HEK293 (cell line): ENCODE results near the gene RGR.

Source experiments
- KLF9 ChIP-seq: fragments of 450-650 bp; formaldehyde crosslinking; IDR thresholded peaks from 2 replicates; pipeline ENCODE4 v1.5.1; 2016; ENCODE audit warnings: missing biosample characterization, missing genetic modification characterization, low read depth
- SP3 ChIP-seq: fragments of 450-650 bp; formaldehyde crosslinking; IDR thresholded peaks from 2 replicates; pipeline ENCODE4 v1.5.1; 2016; ENCODE audit warnings: missing biosample characterization, missing genetic modification characterization
- ZNF114 ChIP-seq: fragments of 450-650 bp; formaldehyde crosslinking; IDR thresholded peaks from 2 replicates; pipeline ENCODE4 v1.5.0; 2017; ENCODE audit warnings: missing biosample characterization, missing genetic modification characterization
- ZNF416 ChIP-seq: fragments of 450-650 bp; formaldehyde crosslinking; IDR thresholded peaks from 2 replicates; pipeline ENCODE4 v1.5.1; 2016; ENCODE audit warnings: missing biosample characterization, missing genetic modification characterization
- ZNF433 ChIP-seq: fragments of 450-650 bp; formaldehyde crosslinking; IDR thresholded peaks from 2 replicates; pipeline ENCODE4 v1.5.1; 2016; ENCODE audit warnings: missing biosample characterization, missing genetic modification characterization, low read depth
- TF ChIP-seq, protein P1 (sequence below): fragments of 450-650 bp; formaldehyde crosslinking; IDR thresholded peaks from 2 replicates; pipeline ENCODE4 v1.5.1; 2016; ENCODE audit warnings: missing biosample characterization, missing genetic modification characterization
- TF ChIP-seq, protein P2 (sequence below): fragments of 450-650 bp; formaldehyde crosslinking; IDR thresholded peaks from 2 replicates; pipeline ENCODE4 v1.5.0; 2017; ENCODE audit warnings: missing biosample characterization, missing genetic modification characterization, borderline replicate concordance
- TF ChIP-seq, protein P3 (sequence below): fragments of 450-650 bp; formaldehyde crosslinking; IDR thresholded peaks from 2 replicates; pipeline ENCODE4 v1.5.1; 2016; ENCODE audit warnings: missing biosample characterization, missing genetic modification characterization
- TF ChIP-seq, protein P4 (sequence below): fragments of 450-650 bp; formaldehyde crosslinking; IDR thresholded peaks from 2 replicates; pipeline ENCODE4 v1.5.1; 2016; ENCODE audit warnings: missing biosample characterization, missing genetic modification characterization, borderline replicate concordance

DNA sequence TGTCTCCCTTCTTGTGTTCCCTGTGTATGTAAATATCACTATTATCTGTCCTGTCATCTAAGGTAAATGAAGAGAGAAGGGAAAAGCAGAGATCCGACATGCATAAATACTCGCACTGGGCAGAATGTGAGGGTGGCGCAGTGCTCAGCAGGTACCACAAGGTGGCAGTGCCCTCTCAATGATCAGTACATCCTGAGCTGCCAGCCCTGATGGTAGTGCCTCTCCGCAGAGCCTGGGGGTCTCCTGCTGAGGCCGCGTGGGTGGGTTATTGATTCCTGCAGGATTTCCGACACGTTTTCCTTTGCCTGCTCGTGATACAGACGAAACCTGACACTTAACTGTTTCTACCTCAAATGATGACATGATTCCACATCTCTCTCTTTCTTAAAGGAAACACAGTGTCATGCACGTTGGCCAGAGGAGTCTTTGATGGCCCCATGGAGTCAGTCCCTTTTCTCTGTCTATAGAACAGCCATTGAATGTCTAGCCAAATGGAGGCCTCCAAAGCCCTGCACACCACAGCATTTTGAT lies 19.8 kb downstream of the RGR start:
- no peak for TF ChIP-seq ZNF416 (tag by site-specific recombination)
- no peak for TF ChIP-seq ZNF114 (tag by site-specific recombination)
- TF ChIP-seq SP3, result no peak
- no peak for TF ChIP-seq ZNF433 (tag by site-specific recombination)
- TF ChIP-seq, protein P1, sequence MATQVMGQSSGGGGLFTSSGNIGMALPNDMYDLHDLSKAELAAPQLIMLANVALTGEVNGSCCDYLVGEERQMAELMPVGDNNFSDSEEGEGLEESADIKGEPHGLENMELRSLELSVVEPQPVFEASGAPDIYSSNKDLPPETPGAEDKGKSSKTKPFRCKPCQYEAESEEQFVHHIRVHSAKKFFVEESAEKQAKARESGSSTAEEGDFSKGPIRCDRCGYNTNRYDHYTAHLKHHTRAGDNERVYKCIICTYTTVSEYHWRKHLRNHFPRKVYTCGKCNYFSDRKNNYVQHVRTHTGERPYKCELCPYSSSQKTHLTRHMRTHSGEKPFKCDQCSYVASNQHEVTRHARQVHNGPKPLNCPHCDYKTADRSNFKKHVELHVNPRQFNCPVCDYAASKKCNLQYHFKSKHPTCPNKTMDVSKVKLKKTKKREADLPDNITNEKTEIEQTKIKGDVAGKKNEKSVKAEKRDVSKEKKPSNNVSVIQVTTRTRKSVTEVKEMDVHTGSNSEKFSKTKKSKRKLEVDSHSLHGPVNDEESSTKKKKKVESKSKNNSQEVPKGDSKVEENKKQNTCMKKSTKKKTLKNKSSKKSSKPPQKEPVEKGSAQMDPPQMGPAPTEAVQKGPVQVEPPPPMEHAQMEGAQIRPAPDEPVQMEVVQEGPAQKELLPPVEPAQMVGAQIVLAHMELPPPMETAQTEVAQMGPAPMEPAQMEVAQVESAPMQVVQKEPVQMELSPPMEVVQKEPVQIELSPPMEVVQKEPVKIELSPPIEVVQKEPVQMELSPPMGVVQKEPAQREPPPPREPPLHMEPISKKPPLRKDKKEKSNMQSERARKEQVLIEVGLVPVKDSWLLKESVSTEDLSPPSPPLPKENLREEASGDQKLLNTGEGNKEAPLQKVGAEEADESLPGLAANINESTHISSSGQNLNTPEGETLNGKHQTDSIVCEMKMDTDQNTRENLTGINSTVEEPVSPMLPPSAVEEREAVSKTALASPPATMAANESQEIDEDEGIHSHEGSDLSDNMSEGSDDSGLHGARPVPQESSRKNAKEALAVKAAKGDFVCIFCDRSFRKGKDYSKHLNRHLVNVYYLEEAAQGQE (tag by site-specific recombination), result no peak
- no peak for TF ChIP-seq KLF9
- TF ChIP-seq, protein P2, sequence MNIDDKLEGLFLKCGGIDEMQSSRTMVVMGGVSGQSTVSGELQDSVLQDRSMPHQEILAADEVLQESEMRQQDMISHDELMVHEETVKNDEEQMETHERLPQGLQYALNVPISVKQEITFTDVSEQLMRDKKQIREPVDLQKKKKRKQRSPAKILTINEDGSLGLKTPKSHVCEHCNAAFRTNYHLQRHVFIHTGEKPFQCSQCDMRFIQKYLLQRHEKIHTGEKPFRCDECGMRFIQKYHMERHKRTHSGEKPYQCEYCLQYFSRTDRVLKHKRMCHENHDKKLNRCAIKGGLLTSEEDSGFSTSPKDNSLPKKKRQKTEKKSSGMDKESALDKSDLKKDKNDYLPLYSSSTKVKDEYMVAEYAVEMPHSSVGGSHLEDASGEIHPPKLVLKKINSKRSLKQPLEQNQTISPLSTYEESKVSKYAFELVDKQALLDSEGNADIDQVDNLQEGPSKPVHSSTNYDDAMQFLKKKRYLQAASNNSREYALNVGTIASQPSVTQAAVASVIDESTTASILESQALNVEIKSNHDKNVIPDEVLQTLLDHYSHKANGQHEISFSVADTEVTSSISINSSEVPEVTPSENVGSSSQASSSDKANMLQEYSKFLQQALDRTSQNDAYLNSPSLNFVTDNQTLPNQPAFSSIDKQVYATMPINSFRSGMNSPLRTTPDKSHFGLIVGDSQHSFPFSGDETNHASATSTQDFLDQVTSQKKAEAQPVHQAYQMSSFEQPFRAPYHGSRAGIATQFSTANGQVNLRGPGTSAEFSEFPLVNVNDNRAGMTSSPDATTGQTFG, result no peak
- TF ChIP-seq, protein P3, sequence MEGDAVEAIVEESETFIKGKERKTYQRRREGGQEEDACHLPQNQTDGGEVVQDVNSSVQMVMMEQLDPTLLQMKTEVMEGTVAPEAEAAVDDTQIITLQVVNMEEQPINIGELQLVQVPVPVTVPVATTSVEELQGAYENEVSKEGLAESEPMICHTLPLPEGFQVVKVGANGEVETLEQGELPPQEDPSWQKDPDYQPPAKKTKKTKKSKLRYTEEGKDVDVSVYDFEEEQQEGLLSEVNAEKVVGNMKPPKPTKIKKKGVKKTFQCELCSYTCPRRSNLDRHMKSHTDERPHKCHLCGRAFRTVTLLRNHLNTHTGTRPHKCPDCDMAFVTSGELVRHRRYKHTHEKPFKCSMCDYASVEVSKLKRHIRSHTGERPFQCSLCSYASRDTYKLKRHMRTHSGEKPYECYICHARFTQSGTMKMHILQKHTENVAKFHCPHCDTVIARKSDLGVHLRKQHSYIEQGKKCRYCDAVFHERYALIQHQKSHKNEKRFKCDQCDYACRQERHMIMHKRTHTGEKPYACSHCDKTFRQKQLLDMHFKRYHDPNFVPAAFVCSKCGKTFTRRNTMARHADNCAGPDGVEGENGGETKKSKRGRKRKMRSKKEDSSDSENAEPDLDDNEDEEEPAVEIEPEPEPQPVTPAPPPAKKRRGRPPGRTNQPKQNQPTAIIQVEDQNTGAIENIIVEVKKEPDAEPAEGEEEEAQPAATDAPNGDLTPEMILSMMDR (tag by site-specific recombination), result peak; percentile 87
- TF ChIP-seq, protein P4, sequence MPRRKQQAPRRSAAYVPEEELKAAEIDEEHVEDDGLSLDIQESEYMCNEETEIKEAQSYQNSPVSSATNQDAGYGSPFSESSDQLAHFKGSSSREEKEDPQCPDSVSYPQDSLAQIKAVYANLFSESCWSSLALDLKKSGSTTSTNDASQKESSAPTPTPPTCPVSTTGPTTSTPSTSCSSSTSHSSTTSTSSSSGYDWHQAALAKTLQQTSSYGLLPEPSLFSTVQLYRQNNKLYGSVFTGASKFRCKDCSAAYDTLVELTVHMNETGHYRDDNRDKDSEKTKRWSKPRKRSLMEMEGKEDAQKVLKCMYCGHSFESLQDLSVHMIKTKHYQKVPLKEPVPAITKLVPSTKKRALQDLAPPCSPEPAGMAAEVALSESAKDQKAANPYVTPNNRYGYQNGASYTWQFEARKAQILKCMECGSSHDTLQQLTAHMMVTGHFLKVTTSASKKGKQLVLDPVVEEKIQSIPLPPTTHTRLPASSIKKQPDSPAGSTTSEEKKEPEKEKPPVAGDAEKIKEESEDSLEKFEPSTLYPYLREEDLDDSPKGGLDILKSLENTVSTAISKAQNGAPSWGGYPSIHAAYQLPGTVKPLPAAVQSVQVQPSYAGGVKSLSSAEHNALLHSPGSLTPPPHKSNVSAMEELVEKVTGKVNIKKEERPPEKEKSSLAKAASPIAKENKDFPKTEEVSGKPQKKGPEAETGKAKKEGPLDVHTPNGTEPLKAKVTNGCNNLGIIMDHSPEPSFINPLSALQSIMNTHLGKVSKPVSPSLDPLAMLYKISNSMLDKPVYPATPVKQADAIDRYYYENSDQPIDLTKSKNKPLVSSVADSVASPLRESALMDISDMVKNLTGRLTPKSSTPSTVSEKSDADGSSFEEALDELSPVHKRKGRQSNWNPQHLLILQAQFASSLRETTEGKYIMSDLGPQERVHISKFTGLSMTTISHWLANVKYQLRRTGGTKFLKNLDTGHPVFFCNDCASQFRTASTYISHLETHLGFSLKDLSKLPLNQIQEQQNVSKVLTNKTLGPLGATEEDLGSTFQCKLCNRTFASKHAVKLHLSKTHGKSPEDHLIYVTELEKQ (tag by site-specific recombination), result no peak
